ENCODE results near the gene PPP1R8.
"Not testable (repeated sequence)": the region's sequence is repeated elsewhere in the genome, so short reads cannot be mapped to it uniquely, and the experiment has no call there.

Gene PPP1R8

DNA sequence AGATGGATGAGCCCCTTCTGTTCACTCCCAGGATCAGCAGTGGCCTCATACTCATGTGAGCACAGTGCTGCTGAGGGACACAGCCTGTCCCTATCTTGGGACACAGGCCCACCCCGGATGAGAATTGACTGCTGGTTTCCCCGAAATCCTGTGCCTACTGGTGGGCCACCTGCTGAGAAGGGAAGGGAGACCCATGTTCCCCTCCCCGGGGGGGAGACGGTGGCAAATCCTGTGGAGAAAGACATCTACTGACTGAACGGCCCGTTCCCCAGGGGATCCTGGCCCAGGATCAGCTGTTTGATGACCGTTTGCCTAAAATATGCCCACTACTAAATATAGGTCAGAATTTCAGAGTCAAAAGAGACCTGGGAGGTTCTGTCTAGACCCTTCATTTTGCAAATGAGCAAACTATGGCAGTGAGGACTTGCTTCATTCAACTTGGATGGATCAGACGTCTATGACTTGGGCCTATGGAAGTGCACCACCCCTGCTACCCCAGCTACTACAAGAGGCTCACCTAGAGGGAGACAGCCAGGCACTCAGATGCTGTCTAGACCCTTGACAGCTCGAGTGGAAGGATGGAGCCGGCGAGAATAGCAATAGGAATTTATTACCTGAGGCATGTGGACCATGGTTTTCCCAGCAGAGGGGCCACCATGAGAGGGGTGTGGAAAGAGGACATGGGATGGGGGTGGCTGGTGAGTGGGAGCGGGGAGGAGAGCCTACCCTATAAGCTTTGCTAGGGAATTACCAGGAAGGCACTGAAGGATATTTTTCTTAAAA lies 26.2 kb downstream of the PPP1R8 start:
- in situ Hi-C loops (cut with MboI; ENCODE audit: low sequenced_read_pairs): no loop called here
- H3K9me3 ChIP-seq: no peaks in the 10 kb centered on the region

DNA sequence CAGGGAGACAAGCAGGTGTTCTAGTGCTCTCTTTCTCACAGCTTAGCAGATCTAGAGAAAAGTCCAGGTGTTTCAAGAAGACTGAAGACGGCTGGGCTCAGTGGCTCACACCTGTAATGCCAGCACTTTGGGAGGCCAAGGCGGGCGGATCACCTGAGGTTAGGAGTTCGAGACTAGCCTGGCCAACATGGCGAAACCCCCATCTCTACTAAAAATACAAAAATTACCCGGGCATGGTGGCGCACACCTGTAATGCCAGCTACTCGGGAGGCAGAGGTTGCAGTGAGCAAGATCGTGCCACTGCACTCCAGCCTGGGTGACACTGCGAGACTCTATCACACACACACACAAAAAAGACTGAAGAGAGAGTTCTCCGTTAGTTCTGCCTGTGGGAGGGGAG lies 27.0 kb downstream of the PPP1R8 start:
- H3K36me3 ChIP-seq (replicated peaks); in situ Hi-C loops (cut with MboI; ENCODE audit: low sequenced_read_pairs); H3K4me1 ChIP-seq; H3K27me3 ChIP-seq (ENCODE audit: low read depth); DNase-seq (ENCODE audit: low spot score in 2 of 2); H3K9me3 ChIP-seq; H3K4me3 ChIP-seq: not testable (repeated sequence)

More for the DNA sequence above, 26.2 kb downstream of the PPP1R8 start:
- H3K4me1 ChIP-seq: no peaks in the 10 kb centered on the region
- DNase-seq (ENCODE audit: low spot score in 2 of 2): no peak
- H3K36me3 ChIP-seq (replicated peaks): peaks cover 2% of the 10 kb centered on the region
- H3K27me3 ChIP-seq (ENCODE audit: low read depth): no peaks in the 10 kb centered on the region
- H3K4me3 ChIP-seq: no peak overlapping the region

DNA sequence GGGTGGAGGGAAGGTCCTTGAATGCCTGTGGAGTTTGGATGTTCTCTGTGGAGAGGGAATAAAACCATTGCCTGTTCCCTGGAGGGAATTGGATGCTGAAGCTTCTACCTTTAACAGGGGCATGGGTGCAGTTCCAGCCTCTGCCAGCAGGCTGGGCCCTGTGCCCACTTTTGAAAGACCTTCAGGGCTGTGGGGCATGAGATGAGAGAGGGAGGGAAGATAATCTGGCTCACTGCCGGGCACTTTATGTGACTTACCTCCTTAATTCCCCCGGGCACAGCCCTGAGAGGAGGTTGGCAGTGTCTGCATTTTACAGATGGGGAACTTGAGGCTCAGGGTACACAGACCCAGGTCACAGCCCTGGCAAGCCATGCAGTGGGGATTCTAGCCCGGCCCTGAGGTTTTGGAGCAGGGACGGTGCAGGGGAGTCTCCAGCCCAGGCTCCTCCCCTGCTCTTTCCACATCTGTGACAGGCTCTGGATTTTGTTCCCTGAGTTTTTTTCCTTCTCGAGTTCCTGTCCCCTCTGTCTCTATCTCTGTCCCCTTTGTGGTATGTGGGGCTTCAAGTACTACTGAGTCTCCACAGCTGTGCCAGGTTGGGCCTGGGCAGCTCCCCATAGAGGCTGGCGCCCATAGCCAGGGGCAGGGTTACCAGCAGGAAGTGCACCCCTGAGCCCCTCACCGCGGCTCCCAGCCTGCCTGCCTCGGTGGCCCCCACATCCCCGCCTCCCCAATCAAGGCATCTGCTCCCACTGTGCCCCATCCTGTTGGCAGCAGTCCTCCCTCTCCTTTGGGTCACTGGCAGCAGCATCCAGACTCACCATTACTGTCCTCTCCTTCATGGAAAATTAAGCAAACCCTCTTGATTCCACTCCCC lies 27.7 kb downstream of the PPP1R8 start:
- no peaks in the 10 kb centered on the region for H3K27me3 ChIP-seq (ENCODE audit: low read depth)
- H3K9me3 ChIP-seq: no peaks in the 10 kb centered on the region
- no peaks in the 10 kb centered on the region for H3K36me3 ChIP-seq (replicated peaks)
- peak; percentile 66 to 89 for DNase-seq (ENCODE audit: low spot score in 2 of 2)
- H3K4me1 ChIP-seq: no peaks in the 10 kb centered on the region
- no peak overlapping the region for H3K4me3 ChIP-seq
- in situ Hi-C loops (cut with MboI; ENCODE audit: low sequenced_read_pairs): no loop called here

DNA sequence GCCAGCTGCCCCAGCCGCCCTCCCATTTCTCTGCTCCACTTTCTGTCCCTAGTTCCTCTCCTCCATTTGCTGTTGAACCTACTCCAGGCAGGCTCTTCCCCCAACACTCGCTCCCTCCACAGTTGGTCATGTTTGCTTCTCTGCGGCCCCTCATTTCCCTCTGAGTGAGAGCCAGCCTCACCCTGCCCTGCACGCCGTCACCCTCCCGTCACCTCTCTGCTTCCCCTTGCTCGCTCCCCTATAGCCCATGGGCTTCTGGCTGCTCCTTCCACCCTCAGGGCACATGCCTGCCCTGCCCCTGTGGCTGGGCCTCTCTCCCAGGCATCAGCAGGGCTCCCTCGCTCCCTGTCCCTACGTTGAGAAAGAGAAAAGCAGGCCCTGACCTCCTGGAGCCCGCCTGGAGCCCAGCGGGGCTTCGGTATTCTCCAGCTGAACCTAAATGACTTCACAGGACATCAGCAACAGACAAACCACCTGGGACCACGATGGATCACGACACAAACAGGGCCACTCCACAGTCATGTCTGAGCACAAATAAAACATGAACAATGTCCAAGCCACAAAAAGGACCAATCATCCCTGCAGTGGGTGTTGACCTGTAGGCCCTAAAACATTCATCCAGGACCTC lies 28.5 kb downstream of the PPP1R8 start:
- no peaks in the 10 kb centered on the region for H3K36me3 ChIP-seq (replicated peaks)
- in situ Hi-C loops (cut with MboI; ENCODE audit: low sequenced_read_pairs): no loop called here

DNA sequence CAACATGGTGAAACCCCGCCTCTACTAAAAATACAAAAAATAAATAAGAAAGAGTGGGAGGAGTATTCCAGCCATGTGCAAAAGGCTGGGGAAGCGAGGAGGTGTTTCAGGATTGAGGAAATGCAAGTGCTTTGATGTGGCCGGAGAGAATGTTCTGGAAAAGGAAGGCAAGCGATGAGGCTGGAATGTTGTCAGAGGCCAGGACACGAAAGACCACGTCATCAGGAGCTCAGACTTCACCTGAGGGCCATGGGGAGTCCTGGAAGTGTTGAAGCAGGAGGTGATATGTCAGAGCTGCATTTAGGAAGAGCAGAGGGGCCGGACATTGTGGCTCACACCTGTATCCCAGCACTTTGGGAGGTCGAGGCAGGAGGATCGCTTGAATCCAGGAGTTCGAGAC lies 30.9 kb downstream of the PPP1R8 start:
- Histone ChIP-seq H3K4me1 (no peaks in the 10 kb centered on the region), H3K36me3 (replicated peaks) (no peaks in the 10 kb centered on the region), H3K27me3 (ENCODE audit: low read depth) (no peaks in the 10 kb centered on the region), H3K4me3 (no peak overlapping the region), H3K9me3 (no peaks in the 10 kb centered on the region)
- DNase-seq (ENCODE audit: low spot score in 2 of 2): no peak
- in situ Hi-C loops (cut with MboI; ENCODE audit: low sequenced_read_pairs): no loop called here

More for the DNA sequence above, 28.5 kb downstream of the PPP1R8 start:
- no peaks in the 10 kb centered on the region for H3K27me3 ChIP-seq (ENCODE audit: low read depth)
- no peak for DNase-seq (ENCODE audit: low spot score in 2 of 2)
- H3K4me3 ChIP-seq: no peak overlapping the region
- no peaks in the 10 kb centered on the region for H3K4me1 ChIP-seq
- no peaks in the 10 kb centered on the region for H3K9me3 ChIP-seq

DNA sequence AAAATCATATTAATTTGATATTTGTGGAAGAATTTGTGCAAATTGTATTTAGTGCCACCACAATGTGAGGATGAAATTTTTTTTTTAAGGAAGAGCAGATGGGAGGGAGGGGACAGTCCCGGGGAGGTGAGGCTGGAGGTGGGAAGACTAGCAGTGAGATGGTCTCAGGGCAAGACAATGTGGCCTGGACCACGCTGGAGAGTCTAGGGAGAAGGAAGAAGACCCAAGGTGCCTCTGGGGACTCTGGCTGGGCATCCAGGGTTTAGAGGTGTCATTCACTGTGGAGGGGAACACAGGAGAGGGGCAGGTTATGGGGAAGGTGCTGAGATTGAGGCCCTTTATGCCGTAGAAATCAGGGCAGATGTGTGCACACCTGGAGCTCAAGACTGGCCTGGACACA lies 31.4 kb downstream of the PPP1R8 start:
- Histone ChIP-seq H3K9me3 (no peaks in the 10 kb centered on the region), H3K4me3 (no peak overlapping the region), H3K36me3 (replicated peaks) (no peaks in the 10 kb centered on the region), H3K27me3 (ENCODE audit: low read depth) (no peaks in the 10 kb centered on the region), H3K4me1 (no peaks in the 10 kb centered on the region)
- in situ Hi-C loops (cut with MboI; ENCODE audit: low sequenced_read_pairs): no loop called here
- no peak for DNase-seq (ENCODE audit: low spot score in 2 of 2)

DNA sequence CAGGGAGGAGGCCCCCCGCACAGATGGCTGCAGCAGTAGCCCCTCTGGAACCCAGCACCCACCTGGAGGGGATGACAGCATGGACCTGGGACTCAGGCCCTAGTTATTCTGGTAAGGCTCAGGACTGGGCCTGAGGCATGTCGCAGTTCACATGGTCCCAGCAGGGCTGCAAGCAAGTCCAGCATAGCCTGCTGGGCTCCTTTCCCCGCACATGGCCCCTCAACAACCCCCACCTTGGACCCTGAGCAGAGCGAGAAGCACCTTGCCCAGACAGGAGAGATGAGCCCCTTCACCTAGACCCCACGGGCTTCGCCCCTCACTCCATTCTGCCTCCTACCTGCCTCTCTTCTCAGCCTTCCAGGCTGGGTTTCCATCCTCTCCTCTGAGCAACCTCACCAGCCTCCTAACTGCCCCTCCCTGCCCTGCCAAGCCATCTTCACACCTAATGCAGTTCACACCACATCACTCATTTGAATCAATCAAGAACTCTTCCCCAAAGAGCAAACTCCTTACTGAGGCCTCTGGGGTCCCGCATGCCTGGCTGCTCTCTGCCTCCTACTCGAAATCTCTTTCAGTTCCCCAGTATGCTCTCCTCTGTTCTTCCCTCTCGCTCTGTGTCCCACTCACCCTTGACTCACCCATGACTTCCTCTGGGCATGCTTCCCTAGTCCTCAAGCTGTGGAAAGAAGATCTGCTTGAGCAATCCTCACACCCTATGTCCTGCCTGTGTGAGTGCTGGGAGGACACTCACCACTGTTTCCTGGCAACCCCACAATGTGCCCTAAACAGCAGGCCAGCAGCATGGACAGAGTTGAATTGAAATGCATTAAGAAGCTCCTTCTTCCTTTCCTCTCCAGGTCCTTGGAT lies 32.3 kb downstream of the PPP1R8 start:
- DNase-seq (ENCODE audit: low spot score in 2 of 2): no peak
- no peaks in the 10 kb centered on the region for H3K27me3 ChIP-seq (ENCODE audit: low read depth)
- in situ Hi-C loops (cut with MboI; ENCODE audit: low sequenced_read_pairs): no loop called here
- no peaks in the 10 kb centered on the region for H3K4me1 ChIP-seq
- no peaks in the 10 kb centered on the region for H3K9me3 ChIP-seq
- no peaks in the 10 kb centered on the region for H3K36me3 ChIP-seq (replicated peaks)
- no peak overlapping the region for H3K4me3 ChIP-seq

DNA sequence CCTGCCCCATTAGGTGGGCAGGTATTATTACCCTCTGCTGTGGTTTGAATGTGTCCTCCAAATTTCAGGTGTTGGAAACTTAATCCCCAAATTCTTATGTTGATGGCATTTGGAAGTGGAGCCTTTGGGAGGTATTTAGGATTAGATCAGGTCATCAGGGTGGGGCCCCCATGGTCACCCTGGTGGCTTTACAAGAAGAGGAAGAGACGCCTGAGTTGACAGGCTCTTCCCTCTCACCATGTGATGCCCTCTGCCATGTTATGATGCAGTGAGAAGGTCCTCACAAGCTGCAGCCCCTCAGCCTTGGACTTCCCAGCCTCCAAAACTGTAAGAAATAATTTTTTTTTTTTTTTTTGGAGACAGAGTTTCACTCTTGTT lies 32.9 kb downstream of the PPP1R8 start:
- no peak overlapping the region for H3K4me3 ChIP-seq
- DNase-seq (ENCODE audit: low spot score in 2 of 2): no peak
- no peaks in the 10 kb centered on the region for H3K4me1 ChIP-seq
- no peaks in the 10 kb centered on the region for H3K36me3 ChIP-seq (replicated peaks)
- no peaks in the 10 kb centered on the region for H3K27me3 ChIP-seq (ENCODE audit: low read depth)
- H3K9me3 ChIP-seq: no peaks in the 10 kb centered on the region
- in situ Hi-C loops (cut with MboI; ENCODE audit: low sequenced_read_pairs): no loop called here

DNA sequence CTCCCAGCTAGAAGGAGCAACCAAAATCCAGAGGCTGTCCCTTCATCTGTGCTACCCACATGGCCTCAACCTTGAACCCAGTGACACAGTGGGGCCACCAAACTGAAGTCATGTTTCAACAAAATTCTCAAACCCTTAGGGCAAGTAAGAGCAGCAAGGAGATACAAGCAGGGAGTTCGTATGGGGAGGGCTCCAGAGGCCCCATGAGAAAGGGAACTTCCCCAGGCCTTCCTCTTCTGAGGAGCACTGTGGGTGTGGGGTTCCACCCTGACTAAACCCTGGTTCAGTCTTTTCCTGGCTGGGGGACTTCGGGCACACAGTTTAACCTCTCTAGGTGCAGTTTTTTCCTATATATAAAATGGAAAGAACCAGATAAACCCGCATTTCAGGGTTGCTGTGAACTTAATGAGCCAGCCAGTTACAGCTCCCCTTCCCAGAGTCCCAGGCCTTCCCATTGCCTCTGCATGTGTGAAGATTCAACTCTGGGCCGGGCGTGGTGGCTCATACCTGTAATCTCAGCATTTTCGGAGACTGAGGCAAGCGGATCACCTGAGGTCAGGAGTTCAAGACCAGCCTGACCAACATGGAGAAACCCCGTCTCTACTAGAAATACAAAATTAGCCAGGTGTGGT lies 33.8 kb downstream of the PPP1R8 start:
- Histone ChIP-seq H3K4me1 (no peaks in the 10 kb centered on the region), H3K9me3 (no peaks in the 10 kb centered on the region), H3K27me3 (ENCODE audit: low read depth) (no peaks in the 10 kb centered on the region), H3K4me3 (no peak overlapping the region), H3K36me3 (replicated peaks) (no peaks in the 10 kb centered on the region)
- DNase-seq (ENCODE audit: low spot score in 2 of 2): no peak
- in situ Hi-C loops (cut with MboI; ENCODE audit: low sequenced_read_pairs): no loop called here

DNA sequence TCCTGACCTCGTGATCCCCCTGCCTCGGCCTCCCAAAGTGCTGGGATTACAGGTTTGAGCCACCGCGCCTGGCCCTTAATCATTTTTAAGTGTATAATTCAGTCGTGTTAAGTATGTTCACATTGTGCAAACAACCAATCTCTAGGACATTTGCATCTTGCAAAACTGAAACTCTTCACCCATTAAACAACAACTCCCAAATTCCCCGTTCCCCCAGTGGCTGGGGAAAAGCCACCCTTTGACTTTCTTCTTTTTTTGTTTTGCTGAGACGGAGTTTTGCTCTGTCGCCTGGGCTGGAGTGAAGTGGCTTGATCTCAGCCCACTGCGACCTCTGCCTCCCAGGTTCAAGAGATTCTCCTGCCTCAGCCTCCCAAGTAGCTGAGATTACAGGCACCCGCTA lies 35.2 kb downstream of the PPP1R8 start:
- in situ Hi-C loops (cut with MboI; ENCODE audit: low sequenced_read_pairs): no loop called here
- Histone ChIP-seq H3K27me3 (ENCODE audit: low read depth) (no peaks in the 10 kb centered on the region), H3K4me3 (no peak overlapping the region), H3K9me3 (no peaks in the 10 kb centered on the region), H3K36me3 (replicated peaks) (no peaks in the 10 kb centered on the region), H3K4me1 (no peaks in the 10 kb centered on the region)
- no peak for DNase-seq (ENCODE audit: low spot score in 2 of 2)

DNA sequence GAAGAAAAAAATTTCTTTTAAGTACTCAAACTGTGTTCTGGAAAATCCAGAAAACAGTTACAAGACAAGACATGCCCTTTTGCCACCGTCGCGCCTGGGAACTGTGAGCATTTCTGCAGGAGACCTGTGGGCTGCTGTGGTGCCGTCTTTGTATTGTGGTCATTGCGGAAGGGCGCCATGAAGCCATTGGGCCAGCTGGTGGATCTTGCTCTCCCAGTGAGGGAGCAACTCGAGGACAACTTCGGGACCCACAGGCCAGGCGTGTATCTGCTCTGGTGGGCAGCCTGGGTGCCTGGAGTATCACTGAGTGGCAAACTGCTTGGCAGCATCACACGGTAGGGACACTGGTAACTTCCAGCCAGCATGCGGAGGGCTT lies 38.0 kb downstream of the PPP1R8 start:
- in situ Hi-C loops (cut with MboI; ENCODE audit: low sequenced_read_pairs): no loop called here
- DNase-seq (ENCODE audit: low spot score in 2 of 2): no peak
- H3K9me3 ChIP-seq: no peaks in the 10 kb centered on the region
- H3K4me3 ChIP-seq: no peak overlapping the region
- no peaks in the 10 kb centered on the region for H3K36me3 ChIP-seq (replicated peaks)
- peaks cover 4% of the 10 kb centered on the region for H3K4me1 ChIP-seq
- H3K27me3 ChIP-seq (ENCODE audit: low read depth): no peaks in the 10 kb centered on the region

DNA sequence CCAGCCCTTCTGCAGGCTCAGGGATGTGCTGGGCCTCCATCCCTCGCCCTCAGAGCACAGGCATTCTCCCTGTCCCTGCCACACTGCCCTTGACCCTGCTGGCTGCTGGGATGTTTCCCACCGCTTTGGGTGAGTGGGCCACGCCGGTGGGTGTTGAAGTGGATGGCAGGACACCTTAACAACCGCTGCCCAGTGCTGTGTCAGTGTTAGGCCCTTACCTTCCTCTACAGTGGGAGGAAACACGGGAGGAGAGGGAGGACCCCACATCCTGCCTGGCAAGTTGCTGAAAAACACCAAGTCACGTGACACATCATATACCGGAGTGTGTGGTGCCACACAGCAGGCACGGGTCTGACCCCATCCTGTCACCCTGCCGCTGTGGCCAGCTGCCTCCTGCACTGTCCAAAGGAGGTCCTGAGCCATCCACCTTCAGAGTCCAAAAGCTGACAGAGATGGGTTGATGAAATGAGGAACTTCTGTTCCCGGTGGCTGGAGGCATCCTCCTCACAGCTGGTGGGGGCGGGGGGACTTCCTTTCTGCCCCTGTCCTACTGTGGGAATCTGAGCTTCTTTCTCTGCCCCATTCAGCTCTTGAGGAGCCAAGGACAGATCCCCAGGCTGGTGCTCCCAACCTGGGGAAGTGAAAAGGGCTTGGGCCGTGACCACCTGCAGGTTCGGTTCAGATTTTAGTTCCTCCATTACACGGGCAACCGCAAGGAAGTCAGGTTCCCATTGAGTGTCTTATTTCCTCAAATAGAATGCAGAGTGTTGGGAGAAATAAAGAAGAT lies 38.5 kb downstream of the PPP1R8 start:
- no peaks in the 10 kb centered on the region for H3K36me3 ChIP-seq (replicated peaks)
- peaks cover 4% of the 10 kb centered on the region for H3K4me1 ChIP-seq
- in situ Hi-C loops (cut with MboI; ENCODE audit: low sequenced_read_pairs): no loop called here
- no peak overlapping the region for H3K4me3 ChIP-seq
- no peaks in the 10 kb centered on the region for H3K9me3 ChIP-seq
- no peak for DNase-seq (ENCODE audit: low spot score in 2 of 2)
- no peaks in the 10 kb centered on the region for H3K27me3 ChIP-seq (ENCODE audit: low read depth)
